Prostate gland (tissue), 2 donors: ENCODE data around the gene BTG2. TPM values are rescaled to one million over a fixed set of nuclear protein-coding genes. Genes with fewer than 3 reads are reported as not detected.

Source experiments
- DNase-seq: peaks from one replicate; pipeline ENCODE4 v3.0.0-alpha.2; 2019; ENCODE audit warnings: low spot score
- H3K27ac ChIP-seq, 2 donors: fragments of 200-600 bp; sonication (generic); 2 replicates each; pipeline ENCODE4 v1.5.1; 2017 to 2019
- H3K27me3 ChIP-seq: fragments of 200-600 bp; sonication (generic); replicated peaks from 2 replicates; pipeline ENCODE4 v1.5.1; 2019; ENCODE audit not compliant: insufficient read depth
- H3K36me3 ChIP-seq, 2 donors: fragments of 200-600 bp; sonication (generic); 1 replicate in 1 of 2; 2 replicates in 1 of 2; pipeline versions ENCODE4 v1.5.1 to v1.8.1; 2017 to 2019
- H3K4me1 ChIP-seq: fragments of 200-600 bp; sonication (generic); replicated peaks from 2 replicates; pipeline ENCODE4 v1.5.1; 2019
- H3K4me3 ChIP-seq, 2 donors: fragments of 200-600 bp; sonication (generic); 2 replicates each; pipeline ENCODE4 v1.5.1; 2017 to 2019
- H3K9me3 ChIP-seq: fragments of 200-600 bp; sonication (generic); 2 replicates; pipeline ENCODE4 v1.5.1; 2017
- CTCF ChIP-seq, 4 experiments: fragments of 200-600 bp in 2 of 4; fragments of 450-650 bp in 2 of 4; sonication (generic) in 2 of 4; IDR thresholded peaks; 1 replicate in 3 of 4; 2 replicates in 1 of 4; pipeline ENCODE4 v1.5.1; 2016 to 2019; ENCODE audit warnings: antibody characterized with exemption in 4 of 4, mild to moderate bottlenecking in 2 of 4, moderate library complexity in 2 of 4
- POLR2A ChIP-seq: fragments of 450-650 bp; IDR thresholded peaks from one replicate; pipeline ENCODE4 v1.6.1; 2016; ENCODE audit warnings: antibody characterized with exemption, mild to moderate bottlenecking
- POLR2AphosphoS5 ChIP-seq: sonication (generic); formaldehyde crosslinking; IDR thresholded peaks from one replicate; pipeline ENCODE4 v1.6.1; 2017; ENCODE audit warnings: antibody characterized with exemption
- WGBS: methylation state at CpG from one replicate; pipeline ENCODE4 v1.1.5; 2018; 5-methylcytosine and 5-hydroxymethylcytosine counted together
- intact Hi-C: fragments of 100-400 bp; cut with DNase I; formaldehyde crosslinking; loops from one replicate; pipeline ENCODE4 v1.14.2; 2022
- total RNA-seq, 2 donors: library from RNA; depleted of rRNA; stranded (reverse); fragments of >200 nt; gene quantifications; one replicate each; pipeline ENCODE4 v1.1.0, GENCODE V29; 2016

The BTG2 gene
- total RNA-seq, 2 donors from 2014 or later, result 91.0 to 131 TPM

GRCh38 chr1:203343956-203344754 lies 38.8 kb downstream of the BTG2 start:
- 79% methylated on average over 9 of the region's 9 CpGs for WGBS
- no peak overlapping the region for H3K4me3 ChIP-seq
- intact Hi-C loops, result no loop called here
- H3K27me3 ChIP-seq, result no peaks in the 10 kb centered on the region
- DNase-seq, result no peak
- H3K9me3 ChIP-seq, result no peaks in the 10 kb centered on the region
- no peaks in the 10 kb centered on the region for H3K36me3 ChIP-seq
- no peak for TF ChIP-seq POLR2AphosphoS5
- no peak for TF ChIP-seq POLR2A
- TF ChIP-seq CTCF (IDR thresholded peaks at IDR 0.05), result no peak
- H3K27ac ChIP-seq, result no peak overlapping the region
- H3K4me1 ChIP-seq, result peaks cover 4% of the 10 kb centered on the region

GRCh38 chr1:203346060-203346768 lies 40.9 kb downstream of the BTG2 start:
- H3K27ac ChIP-seq, result no peak overlapping the region
- WGBS, result 65% methylated on average over 7 of the region's 7 CpGs

GRCh38 chr1:203346769-203347102 lies 41.4 kb downstream of the BTG2 start:
- no peak overlapping the region for H3K27ac ChIP-seq
- no peak for DNase-seq
- H3K4me1 ChIP-seq, result no peaks in the 10 kb centered on the region
- H3K4me3 ChIP-seq, result no peak overlapping the region
- no peaks in the 10 kb centered on the region for H3K27me3 ChIP-seq
- H3K36me3 ChIP-seq, result no peaks in the 10 kb centered on the region
- intact Hi-C loops, result no loop called here
- H3K9me3 ChIP-seq, result no peaks in the 10 kb centered on the region
- TF ChIP-seq CTCF (IDR thresholded peaks at IDR 0.05) (no peak), POLR2AphosphoS5 (no peak), POLR2A (no peak)
- WGBS, result 95% methylated on average over 3 of the region's 3 CpGs

More at GRCh38 chr1:203346060-203346768, 40.9 kb downstream of the BTG2 start:
- no peak for DNase-seq
- intact Hi-C loops, result no loop called here
- H3K4me1 ChIP-seq, result no peaks in the 10 kb centered on the region
- no peak overlapping the region for H3K4me3 ChIP-seq
- TF ChIP-seq CTCF (IDR thresholded peaks at IDR 0.05) (no peak), POLR2AphosphoS5 (no peak), POLR2A (no peak)
- no peaks in the 10 kb centered on the region for H3K27me3 ChIP-seq
- H3K36me3 ChIP-seq, result no peaks in the 10 kb centered on the region
- H3K9me3 ChIP-seq, result no peaks in the 10 kb centered on the region

- Histone ChIP-seq H3K27ac (no peak overlapping the region), H3K4me3 (no peak overlapping the region), H3K27me3 (no peaks in the 10 kb centered on the region), H3K4me1 (no peaks in the 10 kb centered on the region), H3K36me3 (no peaks in the 10 kb centered on the region), H3K9me3 (no peaks in the 10 kb centered on the region)
- 100% methylated on average over 1 of the region's 1 CpG for WGBS
- TF ChIP-seq POLR2A (no peak), CTCF (IDR thresholded peaks at IDR 0.05) (no peak), POLR2AphosphoS5 (no peak)
- DNase-seq, result no peak
- intact Hi-C loops, result loop anchor here (2.0 kb wide), 1 partner anchor 14 kb away; no protein-coding TSS in a partner anchor
Measured at GRCh38 chr1:203349166-203349565, 43.8 kb downstream of the BTG2 start.
